HT1080 (cell line): Measurements from ENCODE around the gene GFOD1. TPM values are rescaled to one million over a fixed set of nuclear protein-coding genes. Genes with fewer than 3 reads are reported as not detected.

Source experiments
- DNase-seq: peaks from one replicate; pipeline ENCODE4 v3.0.0-alpha.2; 2015; ENCODE audit warnings: low read depth
- total RNA-seq: library from RNA; depleted of rRNA; stranded (reverse); fragments of >200 nt; shearing (Covaris generic); gene quantifications from 2 replicates; pipeline ENCODE4 v1.2.3, GENCODE V29; 2014

The GFOD1 gene
- total RNA-seq, 1 experiment from 2014 or later: 6.6 TPM

- no peak for DNase-seq
Observed at GRCh38 chr6:13427316-13427715, 60.1 kb downstream of the GFOD1 start.

DNA sequence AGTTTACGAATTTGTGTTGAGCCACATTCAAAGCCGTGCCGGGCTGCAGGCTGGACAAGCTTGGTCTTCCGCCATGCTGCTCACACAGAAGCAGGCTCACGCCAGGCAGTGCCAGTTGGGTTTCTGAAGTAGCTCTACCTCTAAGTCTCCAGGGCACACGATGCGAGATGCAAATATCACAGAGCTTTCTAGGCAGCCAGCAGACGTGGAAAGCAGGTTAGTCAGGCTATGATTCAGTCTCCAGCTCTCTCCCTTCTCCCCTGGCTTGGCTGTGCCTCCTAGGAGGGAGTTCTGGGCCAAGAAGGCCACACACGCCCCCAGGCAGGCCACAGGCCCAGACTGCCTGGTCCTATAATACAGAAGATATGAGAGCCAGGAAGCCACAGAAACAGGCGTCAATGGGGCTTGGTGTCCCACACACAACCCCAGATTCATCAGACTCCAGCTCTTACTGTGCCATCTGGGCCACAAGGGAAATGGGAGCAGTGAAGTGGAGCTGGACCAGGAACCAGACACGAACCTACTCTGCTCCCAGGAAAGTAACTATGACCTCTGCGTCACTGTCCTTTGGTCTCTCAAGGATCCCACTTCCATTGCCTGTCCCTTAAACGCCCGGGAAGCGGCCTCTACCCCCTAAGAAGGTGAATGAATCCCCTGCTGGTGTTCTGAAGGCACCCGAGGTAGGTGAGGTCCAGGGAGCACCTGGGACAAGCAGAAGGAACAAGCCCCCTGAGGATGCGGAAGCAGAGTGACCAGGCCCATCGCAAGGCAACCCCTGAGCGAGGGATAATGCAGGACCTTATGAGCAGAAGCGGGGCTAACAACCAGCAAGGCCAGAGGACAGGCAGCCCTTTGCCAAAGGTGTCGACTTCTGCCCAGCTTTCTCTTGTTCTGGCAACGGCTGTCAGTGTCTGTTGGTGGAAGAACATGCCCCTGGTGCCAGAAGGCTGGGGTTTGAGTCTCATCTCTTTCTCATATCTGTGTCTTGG, 61.2 kb downstream of the GFOD1 start:
- peak; percentile 21 for DNase-seq

DNA sequence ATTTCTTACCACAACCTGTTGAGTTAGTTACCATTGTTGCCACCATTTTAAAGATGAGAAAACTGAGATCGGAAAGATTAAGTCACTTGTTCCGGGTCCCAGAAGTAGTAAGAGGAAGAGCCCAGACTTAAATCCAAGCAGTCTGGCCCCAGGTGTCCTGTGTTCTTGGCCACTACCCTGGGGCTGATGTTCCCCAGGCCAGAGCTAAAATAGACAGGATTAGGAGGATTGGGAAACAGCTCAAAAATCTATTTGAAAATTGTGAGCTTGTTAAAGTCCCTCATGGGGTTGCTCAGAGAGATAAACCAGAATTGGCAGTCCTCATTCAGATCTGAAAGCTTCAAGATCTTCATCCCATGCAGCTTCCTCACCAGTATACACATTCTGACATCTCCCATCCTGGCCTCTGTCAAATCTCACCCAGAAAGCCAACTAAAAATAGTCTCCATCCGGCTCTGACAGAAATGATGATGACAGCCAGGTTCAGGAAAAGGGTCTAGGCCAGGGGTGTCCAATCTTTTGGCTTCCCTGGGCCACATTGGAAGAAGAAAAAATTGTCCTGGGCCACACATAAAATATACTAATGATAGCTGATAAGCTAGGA, 62.0 kb downstream of the GFOD1 start:
- DNase-seq: no peak

DNA sequence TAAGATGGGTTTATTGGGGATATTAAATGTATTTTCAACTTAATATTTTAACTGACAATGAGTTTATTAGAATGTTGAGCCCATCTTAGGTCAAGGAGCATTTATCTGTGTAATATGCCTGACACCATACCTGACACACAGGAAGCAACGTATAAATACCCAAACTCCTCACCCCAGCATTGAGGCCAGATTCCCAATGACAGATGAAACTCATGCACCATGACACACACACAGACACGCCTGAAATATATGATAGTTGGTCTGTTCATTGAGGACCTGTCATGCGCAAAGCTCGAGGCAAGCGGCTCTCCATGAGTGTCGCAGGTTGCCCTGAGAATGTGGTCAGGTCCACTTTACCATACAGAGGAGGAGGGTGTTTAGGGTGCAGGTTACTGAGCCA, 64.1 kb downstream of the GFOD1 start:
- DNase-seq: no peak

DNA sequence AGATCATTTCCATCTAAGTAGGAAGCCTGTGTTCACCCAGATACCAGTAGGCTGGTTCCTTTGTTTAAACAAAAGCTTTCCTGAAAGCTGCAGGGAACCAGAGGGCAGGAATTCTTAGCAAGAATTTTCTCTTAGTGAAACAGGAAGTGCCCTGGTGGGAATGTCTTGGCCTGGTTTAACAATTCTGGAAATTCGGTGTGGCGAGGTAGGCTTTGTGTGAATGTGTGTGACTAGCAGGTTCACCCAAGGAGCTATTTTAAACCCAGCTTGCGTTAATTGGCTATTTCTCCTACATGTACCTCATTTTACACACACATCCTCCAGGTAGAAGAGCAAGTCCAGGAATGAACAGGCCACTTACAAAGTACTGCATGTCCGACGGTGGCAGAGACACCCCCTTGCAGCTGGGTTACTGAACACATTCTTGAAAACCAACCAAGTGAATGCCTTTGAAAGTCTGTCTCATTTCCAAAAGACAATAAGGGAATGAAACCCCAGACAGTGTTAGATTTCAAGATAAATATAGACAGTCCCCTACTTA, 64.6 kb downstream of the GFOD1 start:
- DNase-seq: no peak

- no peak for DNase-seq
Observed at GRCh38 chr6:13421425-13422059, 65.9 kb downstream of the GFOD1 start.

DNA sequence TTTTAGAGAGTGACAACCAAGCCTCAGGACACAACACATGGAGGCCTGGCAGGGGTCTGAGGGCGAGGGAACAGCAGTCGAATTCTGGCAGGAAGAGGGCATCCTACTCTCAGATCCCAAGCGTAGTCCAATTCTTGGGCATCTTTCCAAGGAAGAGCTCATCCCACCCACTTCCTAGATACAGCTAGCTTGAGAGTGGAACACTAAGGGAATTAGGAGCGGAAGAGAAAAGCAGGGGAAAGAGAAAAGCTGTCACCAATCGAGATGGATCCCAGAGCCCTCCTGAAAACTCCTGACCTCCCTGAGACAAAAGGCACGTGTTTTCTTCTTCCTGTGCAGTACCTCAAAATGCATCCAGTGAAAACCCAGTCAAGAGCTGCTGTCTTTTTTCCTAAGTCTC, 67.1 kb downstream of the GFOD1 start:
- no peak for DNase-seq

DNA sequence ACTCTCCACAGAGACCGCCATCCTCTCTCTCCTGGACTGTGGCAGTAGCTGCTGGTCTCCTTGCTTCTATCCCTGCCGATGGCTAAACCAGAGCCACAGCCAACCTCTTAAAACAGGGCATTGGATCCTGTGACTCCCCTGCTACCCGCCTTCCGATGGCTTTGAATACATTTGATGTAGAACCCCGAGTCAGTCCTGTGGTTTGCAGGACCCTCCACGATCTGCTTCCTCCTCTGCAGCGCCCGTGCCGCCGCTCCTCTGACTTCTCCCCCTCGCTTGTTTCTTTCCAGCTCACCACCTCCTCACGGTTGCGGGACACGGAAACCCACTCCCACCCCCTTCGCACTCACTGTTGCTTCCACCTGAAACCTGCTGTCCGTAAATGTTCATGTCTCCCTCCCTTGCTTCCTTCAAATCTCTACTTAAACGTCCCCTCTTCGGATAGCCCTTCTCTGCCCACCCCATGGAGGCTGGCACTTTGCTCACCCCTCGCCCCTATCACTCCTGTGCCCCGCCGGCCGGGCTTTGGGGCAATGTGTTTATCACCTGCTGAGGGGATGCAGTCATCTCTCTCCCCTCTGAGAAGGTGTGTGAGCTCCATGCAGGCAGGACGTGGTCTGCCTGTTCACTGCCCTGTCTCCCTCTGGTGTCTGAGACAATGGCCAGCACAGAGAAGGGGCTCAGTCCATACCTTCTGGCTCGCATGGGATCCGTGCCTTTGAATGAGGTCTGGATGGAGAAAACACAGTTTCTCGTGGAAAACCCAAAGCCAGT, 67.8 kb downstream of the GFOD1 start:
- DNase-seq: no peak

DNA sequence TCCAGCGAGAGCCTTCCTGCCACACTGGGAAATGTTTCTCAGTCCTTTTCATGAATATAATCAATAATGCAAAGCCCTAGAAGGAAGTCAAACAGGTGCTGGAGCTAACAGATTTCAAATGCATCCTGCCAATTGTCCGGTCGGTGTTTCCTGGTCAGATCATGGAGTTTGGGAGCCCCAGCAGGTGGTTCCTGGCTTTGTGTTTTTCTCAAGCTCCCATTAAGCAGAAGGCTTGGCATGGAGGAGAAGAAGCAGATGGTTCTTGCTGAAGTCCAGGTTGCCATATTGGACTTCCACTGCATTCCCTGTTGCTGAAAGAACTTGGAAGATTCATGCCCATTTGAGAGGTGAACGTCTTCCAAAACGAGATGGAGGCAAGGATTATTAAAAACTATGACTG, 68.6 kb downstream of the GFOD1 start:
- DNase-seq: no peak

DNA sequence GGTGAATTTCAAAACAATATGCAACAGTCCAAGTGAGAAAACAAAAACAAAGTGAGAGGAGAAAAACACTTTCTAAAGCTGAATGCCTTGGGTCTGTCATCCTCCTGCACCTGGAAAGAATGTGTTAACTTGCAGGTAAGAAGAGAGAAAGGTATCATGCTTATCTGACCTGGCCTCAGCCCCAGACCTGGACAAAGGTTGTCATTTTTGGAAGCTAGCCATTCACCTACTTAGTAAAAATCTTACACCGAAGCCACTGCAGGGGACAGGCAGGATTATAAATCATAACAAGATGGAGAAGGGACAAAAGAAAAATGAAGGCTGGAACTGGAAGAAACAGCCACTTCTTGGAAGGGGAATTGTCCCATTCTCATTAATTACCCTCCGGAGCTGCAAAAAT, 69.4 kb downstream of the GFOD1 start:
- no peak for DNase-seq

DNA sequence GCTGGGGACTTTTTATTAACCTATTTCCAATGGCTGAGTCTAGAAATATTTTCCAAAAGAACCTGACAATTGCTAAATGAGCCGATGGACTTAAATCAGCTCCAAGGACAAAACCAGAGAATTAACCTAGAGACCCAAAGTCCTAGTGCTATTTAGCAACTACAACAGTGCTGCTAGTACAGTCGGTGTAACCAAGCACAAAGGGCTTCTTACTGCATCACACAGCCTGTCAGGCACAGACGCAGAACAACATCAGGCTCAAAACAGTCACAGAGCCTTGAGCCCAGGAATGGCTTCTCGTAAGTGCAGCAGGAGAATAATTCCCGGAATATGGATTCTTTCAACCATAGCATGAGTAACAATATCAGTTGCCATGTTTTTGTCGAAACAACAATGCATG, 70.0 kb downstream of the GFOD1 start:
- DNase-seq: no peak

GRCh38 chr6:13415283-13415682, 72.1 kb downstream of the GFOD1 start:
- no peak for DNase-seq

GRCh38 chr6:13413900-13414555, 73.4 kb downstream of the GFOD1 start:
- DNase-seq: no peak

GRCh38 chr6:13413466-13413862, 73.9 kb downstream of the GFOD1 start:
- no peak for DNase-seq

DNA sequence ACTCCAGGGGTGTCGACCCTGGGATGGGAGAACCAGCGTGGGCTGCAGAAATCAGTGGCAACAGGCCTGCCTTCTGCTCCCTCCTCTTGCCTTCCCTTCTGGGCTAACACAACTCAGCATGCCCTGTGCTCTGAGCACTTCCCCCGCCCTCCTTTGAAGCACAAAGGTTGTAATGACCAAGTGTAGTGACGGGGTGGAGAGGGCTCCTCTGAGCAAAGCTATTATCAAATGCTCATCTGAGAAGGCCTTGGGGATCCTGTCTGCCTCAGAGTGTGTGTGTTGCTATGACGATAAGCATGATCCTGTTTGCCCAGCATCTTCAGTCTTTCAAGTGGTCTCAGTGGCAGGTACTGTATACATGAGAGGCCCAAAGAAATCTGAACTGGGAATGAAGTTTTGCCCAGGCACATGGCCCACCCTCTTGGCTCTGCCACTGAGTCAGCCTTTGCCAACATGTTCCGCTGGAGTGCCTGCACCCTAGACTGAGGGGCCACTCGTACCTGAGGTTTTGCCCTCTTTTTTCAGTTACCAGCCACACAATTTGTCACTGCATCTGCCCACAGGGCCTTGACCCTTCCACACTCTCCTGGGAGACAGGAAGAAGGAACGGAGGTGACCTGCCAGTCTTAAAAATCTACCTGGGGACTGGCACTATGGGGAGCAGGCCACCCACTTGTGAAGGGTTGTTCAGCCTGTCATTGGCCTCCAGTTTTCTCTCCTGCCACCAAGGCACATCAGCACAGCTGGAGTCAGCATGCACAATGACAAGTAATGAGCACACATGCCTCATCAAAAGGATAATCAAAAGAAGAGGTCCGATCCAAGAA, 74.5 kb downstream of the GFOD1 start:
- DNase-seq: no peak

GRCh38 chr6:13412211-13412610, 75.2 kb downstream of the GFOD1 start:
- DNase-seq: no peak

- no peak for DNase-seq
Observed at GRCh38 chr6:13411484-13411883, 75.9 kb downstream of the GFOD1 start.

DNA sequence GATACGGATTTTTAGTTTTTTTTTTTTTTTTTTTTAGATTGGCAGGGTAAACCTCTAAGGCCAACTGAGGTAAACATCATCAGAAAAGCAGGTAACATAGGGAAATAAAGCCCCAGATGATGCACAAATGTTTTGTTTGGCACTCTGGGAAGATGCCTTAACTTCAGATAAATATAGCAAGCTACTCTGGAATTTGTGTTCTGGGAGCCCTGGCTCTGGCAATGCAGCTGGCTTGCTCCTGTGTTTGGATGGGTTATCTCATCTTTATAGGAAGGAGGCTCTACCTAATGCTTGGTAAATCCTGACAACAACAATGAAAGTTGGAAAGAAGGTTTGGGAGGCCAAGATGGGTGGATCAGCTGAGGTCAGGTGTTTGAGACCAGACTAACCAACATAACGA, 77.4 kb downstream of the GFOD1 start:
- DNase-seq: no peak
